ENCODE measurements around the gene NOVA2.
A peak's percentile ranks its signal among the peaks of the same experiment; 100 is the strongest.

NOVA2 gene

DNA sequence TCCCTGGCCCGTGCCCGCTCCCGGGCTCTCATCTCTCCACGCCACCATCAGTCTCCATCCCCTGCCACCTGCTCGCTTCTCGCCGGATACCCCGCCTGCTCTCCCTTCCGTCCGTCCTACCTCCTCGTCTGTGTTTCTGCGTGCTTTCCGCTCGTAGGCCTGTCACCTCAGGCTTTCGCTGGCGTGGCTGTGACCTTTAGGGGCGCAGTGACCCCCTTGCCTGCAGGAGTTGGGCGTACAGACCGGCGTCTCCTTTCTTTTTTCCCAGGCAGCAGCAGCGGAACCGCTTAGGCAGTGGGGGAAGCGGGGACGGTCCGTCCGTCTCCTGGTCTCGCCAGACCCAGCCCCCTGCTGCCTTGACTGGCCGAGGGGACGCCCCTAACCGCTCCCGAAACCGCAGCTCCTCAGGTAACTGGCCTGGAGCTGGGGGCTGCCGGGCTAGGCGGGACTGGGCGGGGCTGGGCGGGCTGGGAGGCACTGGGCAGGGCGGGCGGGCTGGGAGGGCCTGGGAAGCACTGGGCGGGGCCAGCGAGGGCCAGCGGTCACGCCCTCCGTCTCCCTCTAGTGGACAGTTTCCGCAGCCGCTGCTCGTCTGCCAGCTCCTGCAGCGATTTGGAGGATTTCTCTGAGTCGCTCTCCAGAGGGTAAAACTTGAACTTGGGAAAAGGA, 42.9 kb upstream of the NOVA2 start:
- peak; percentile 87 for TF ChIP-seq CTCF (IDR thresholded peaks at IDR 0.05; ENCODE audit: low read depth, low read length, missing control alignments)
- H3K27me3 ChIP-seq (replicated peaks) = peaks cover 8% of the 10 kb centered on the region
- H3K27ac ChIP-seq = no peak overlapping the region
- DNase-seq = peak; percentile 52
- H3K4me3 ChIP-seq (ENCODE audit: low read depth, low read length) = peak overlapping the region; percentile 47
- in situ Hi-C loops (cut with HindIII; ENCODE audit: low pct_ligation_motif_present, low sequenced_read_pairs) = no loop called here
- no peaks in the 10 kb centered on the region for H3K36me3 ChIP-seq (replicated peaks)

DNA sequence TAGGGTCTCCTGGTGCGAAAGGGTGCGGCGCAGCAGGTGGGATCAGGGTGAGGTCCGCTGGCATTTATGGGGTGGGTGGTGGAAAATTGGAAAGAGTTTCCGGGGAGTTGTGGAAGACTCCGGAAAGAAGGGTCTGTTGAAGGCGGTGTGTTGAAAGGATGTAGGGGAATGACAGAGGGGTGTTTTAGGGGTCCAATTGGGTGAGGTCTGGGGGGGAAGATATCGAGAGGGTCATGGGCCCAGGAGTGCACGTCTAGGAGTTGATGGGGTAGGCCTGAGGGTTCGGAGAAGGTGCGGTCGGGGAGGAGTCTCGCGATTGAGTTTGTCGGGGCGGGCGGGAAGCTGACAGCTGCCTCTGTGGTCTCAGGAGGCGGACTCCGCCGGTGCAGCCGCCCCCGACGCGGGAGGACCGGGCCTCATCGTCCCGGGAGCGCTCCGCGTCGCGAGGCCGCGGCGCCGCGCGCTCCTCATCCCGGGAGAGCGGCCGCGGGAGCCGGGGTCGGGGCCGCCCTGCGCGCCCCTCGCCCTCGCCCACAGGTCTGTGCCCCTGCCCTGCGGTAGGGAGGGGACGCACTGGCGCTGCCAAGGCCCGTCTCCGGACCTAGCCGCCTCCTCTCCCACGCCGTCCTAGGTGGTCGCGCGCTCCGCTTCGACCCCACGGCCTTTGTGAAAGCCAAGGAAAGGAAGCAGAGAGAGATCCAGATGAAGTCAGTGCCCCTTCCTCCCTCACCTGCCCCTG, 42.2 kb upstream of the NOVA2 start:
- peak overlapping the region; percentile 47 for H3K4me3 ChIP-seq (ENCODE audit: low read depth, low read length)
- peaks cover 8% of the 10 kb centered on the region for H3K27me3 ChIP-seq (replicated peaks)
- no peak for DNase-seq
- no peak for TF ChIP-seq CTCF (IDR thresholded peaks at IDR 0.05; ENCODE audit: low read depth, low read length, missing control alignments)
- H3K36me3 ChIP-seq (replicated peaks) = no peaks in the 10 kb centered on the region
- in situ Hi-C loops (cut with HindIII; ENCODE audit: low pct_ligation_motif_present, low sequenced_read_pairs) = no loop called here
- no peak overlapping the region for H3K27ac ChIP-seq

DNA sequence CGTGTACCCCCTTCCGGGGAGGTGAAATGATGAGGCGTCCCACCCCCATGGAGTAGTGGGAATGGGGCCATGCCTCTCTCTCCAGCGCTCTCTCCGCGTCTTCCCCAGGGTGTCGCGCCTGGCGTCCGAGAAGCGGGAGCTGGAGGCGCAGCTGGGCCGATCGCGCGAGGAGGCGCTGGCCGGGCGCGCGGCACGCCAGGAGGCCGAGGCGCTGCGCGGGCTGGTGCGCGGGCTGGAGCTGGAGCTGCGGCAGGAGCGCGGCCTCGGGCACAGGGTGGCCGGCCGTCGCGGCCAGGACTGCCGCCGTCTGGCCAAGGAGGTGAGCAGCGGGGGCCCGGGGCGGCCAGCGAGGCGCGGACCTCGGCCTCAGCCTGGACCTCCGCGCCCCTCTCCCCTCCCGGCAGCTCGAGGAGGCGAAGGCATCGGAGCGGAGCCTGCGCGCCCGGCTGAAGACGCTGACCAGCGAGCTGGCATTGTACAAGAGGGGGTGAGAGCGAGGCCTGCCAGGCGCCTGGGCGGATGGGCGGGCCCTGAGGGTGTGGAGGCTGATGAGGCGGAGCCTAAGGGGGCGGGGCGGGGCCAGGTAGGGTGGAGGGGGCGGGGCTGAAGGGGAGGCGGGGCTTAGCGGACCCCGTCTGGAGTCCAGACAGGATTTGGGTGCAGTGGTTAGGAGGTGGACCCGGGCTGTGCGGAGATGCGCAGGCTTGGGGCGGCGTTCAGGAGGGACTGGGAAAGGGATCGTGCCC, 41.4 kb upstream of the NOVA2 start:
- H3K36me3 ChIP-seq (replicated peaks) = no peaks in the 10 kb centered on the region
- no peak for TF ChIP-seq CTCF (IDR thresholded peaks at IDR 0.05; ENCODE audit: low read depth, low read length, missing control alignments)
- DNase-seq = no peak
- peak overlapping the region; percentile 9 for H3K4me3 ChIP-seq (ENCODE audit: low read depth, low read length)
- H3K27me3 ChIP-seq (replicated peaks) = peaks cover 8% of the 10 kb centered on the region
- in situ Hi-C loops (cut with HindIII; ENCODE audit: low pct_ligation_motif_present, low sequenced_read_pairs) = no loop called here
- H3K27ac ChIP-seq = no peak overlapping the region

GRCh38 chr19:46014534-46014933, 40.9 kb upstream of the NOVA2 start:
- no peaks in the 10 kb centered on the region for H3K36me3 ChIP-seq (replicated peaks)
- no peak for TF ChIP-seq CTCF (IDR thresholded peaks at IDR 0.05; ENCODE audit: low read depth, low read length, missing control alignments)
- H3K27ac ChIP-seq = no peak overlapping the region
- DNase-seq = no peak
- H3K27me3 ChIP-seq (replicated peaks) = peaks cover 8% of the 10 kb centered on the region
- in situ Hi-C loops (cut with HindIII; ENCODE audit: low pct_ligation_motif_present, low sequenced_read_pairs) = no loop called here
- no peak overlapping the region for H3K4me3 ChIP-seq (ENCODE audit: low read depth, low read length)

- peak; percentile 77 for DNase-seq
- in situ Hi-C loops (cut with HindIII; ENCODE audit: low pct_ligation_motif_present, low sequenced_read_pairs) = no loop called here
- no peak overlapping the region for H3K27ac ChIP-seq
- TF ChIP-seq CTCF (IDR thresholded peaks at IDR 0.05; ENCODE audit: low read depth, low read length, missing control alignments) = peak; percentile 86
- no peaks in the 10 kb centered on the region for H3K27me3 ChIP-seq (replicated peaks)
- H3K36me3 ChIP-seq (replicated peaks) = peaks cover 10% of the 10 kb centered on the region
- H3K4me3 ChIP-seq (ENCODE audit: low read depth, low read length) = no peak overlapping the region
These were observed 36.2 kb upstream of the NOVA2 start for GRCh38 chr19:46009530-46010510.

All from brain microvascular endothelial cell (primary cell).